HFF-Myc (cell line): ENCODE results near the gene PRKG2.

ENCODE experiments used
- DNase-seq: peaks from one replicate; pipeline ENCODE4 v3.0.0-alpha.2; 2011; ENCODE audit warnings: low read depth; ENCODE audit errors: extremely low read depth
- H3K4me3 ChIP-seq: replicated peaks from 2 replicates; pipeline ENCODE4 v1.5.1; 2011; ENCODE audit warnings: low read depth, mild to moderate bottlenecking, control low read depth, low read length
- TF ChIP-seq, protein P1 (sequence below): IDR thresholded peaks from 2 replicates; pipeline ENCODE4 v1.5.1; 2012; ENCODE audit warnings: mild to moderate bottlenecking, low read depth, low read length, control low read depth; ENCODE audit errors: missing control alignments

PRKG2 gene

DNA sequence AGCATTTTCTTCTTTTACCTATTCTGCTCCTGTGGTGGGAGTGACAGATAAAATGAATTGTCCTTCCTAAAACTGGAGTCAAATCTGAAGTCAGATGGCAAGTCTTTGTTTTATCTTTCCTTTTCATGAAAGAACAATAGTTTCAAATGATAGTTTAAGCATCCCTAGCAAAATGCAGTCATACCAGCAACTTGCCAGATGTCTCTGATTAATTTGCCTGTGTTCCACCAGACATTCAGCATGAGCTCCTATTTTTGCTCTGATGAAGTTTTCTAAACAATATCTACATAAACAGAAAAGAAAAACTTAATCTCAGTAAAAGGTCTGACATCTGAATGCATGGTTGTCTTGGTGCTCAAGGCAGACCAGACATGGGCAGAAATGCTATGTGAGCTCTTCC lies 15.2 kb downstream of the PRKG2 start:
- TF ChIP-seq, protein P1, sequence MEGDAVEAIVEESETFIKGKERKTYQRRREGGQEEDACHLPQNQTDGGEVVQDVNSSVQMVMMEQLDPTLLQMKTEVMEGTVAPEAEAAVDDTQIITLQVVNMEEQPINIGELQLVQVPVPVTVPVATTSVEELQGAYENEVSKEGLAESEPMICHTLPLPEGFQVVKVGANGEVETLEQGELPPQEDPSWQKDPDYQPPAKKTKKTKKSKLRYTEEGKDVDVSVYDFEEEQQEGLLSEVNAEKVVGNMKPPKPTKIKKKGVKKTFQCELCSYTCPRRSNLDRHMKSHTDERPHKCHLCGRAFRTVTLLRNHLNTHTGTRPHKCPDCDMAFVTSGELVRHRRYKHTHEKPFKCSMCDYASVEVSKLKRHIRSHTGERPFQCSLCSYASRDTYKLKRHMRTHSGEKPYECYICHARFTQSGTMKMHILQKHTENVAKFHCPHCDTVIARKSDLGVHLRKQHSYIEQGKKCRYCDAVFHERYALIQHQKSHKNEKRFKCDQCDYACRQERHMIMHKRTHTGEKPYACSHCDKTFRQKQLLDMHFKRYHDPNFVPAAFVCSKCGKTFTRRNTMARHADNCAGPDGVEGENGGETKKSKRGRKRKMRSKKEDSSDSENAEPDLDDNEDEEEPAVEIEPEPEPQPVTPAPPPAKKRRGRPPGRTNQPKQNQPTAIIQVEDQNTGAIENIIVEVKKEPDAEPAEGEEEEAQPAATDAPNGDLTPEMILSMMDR = no peak
- H3K4me3 ChIP-seq = no peak overlapping the region
- no peak for DNase-seq

DNA sequence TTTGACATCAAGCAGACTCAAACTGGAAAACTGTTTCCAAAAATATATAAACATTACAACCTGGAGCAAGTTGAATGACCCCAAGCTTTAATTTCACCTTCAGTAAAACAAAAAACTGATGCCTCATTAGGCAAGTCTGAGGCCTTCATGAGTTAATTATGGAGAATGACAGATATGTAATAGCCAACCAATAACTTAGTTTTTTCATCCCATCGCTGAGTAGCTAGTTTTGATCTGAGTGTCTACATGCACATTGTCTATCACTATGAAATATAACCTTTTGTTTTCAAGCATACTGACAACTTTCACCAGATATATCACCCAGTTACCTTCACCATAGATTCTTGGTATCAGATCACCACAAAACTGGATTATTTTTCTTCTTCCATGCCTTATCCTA lies 16.4 kb downstream of the PRKG2 start:
- DNase-seq = no peak
- no peak overlapping the region for H3K4me3 ChIP-seq
- TF ChIP-seq, protein P1 = no peak

DNA sequence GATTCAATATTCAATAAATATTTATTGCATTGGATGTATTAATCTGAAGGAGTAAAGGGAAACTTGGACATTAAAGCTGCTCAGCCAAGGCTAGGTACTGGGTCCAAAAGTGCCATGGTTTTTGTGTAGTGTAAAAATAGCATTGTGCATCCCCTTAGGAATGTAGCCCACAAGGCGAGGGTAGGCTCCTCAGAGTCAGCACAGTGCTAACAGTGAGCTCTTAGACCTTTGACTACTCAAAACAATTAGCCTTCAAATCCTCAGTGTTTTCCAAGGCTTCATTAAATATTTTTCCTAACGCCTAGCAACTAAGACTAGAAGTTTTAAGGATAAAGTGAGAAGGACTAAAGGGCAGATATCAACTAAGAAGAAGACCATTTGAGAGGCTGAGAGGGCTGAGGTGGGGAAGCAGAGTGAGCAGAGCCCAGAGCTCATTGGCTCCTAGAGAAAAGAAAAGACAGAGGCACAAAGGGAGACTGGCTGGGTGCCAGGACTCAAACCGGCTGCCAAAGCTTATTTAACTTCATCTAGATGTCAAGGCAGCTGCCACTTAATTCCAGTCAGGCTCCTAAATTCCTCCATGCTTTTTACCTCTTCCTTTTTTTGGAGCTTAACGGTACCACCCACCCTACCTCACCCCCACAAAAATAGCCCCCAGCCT lies 17.0 kb downstream of the PRKG2 start:
- no peak overlapping the region for H3K4me3 ChIP-seq
- DNase-seq = no peak
- TF ChIP-seq, protein P1 = no peak

DNA sequence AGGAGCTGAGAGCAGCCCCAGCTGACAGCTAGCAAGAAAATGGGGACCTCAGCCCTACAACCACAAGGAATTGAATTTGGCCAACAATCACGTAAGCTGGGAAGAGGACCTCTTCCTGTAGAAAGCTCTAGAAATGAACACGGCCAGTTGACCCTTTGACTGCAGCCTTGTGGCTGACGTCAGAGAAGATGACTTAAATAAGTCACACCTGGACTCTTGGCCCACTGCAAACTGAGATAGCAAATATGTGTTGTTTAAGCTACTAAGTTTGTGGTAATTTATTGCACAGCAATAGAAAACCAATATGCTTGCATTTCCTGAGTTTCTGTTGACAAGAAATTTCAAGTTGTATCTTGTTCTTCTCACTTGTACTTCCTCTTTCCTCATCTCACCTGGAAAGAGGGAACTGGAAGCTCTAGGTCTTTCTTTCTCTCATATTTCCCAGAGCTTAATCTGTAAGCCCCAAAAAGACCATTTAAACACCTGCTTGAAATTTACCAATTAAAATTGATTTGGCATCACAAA lies 18.8 kb downstream of the PRKG2 start:
- no peak for DNase-seq
- H3K4me3 ChIP-seq = no peak overlapping the region
- TF ChIP-seq, protein P1 = no peak

DNA sequence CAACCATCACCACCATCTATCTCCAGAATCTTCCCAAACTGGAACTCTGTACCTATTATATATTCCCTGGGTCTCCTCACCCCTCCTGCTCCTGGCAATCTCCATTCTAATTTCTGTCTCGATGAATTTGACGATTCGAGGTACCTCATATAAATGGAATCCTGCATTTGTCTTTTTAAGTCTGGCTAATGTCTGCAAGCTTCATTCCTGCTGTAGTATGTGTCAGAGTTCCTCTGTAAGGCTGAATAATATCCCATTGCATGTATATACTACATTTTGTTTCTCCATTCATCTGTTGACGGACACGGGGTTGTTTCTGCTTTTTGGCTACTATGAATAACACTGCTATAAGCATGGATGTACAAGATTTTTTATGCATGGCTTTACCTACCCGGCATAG lies 19.5 kb downstream of the PRKG2 start:
- TF ChIP-seq, protein P1 = no peak
- H3K4me3 ChIP-seq = no peak overlapping the region
- DNase-seq = no peak

DNA sequence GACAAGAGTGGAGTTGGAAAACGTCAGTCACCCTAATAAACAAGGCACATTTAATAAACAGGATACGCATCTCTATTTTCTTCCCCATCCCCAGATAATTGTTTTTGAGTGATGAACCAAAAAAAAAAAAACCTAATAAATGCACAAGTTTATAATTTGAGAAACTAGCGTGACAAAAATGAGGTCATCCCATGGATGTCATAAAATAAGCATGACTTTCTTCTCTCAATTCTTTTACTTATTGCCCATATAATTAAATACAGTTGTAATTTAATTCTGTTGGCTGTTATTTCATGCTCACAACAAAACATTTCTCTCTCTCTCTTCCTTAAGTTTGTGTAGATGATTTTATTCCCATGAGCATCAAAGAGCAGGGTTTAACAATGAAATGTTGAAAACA lies 20.7 kb downstream of the PRKG2 start:
- no peak for DNase-seq
- TF ChIP-seq, protein P1 = no peak
- H3K4me3 ChIP-seq = no peak overlapping the region

DNA sequence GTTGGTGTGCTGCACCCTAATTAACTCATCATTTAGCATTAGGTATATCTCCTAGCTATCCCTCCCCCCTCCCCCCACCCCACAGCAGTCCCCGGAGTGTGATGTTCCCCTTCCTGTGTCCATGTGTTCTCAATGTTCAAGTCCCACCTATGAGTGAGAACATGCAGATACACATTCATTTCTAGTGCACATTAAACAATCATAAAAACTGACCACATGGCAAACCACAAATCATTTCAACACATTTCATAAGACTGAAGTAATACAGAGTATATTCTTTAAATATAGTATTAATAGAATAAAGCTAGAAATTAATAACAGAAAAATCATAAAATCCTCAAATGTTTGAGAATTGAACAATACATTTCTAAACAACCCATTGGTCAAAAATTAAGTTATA lies 34.1 kb downstream of the PRKG2 start:
- TF ChIP-seq, protein P1 = no peak
- no peak for DNase-seq

More for the DNA sequence above, 34.1 kb downstream of the PRKG2 start:
- H3K4me3 ChIP-seq = no peak overlapping the region
